HEK293 (cell line): ENCODE data around the gene CLEC14A.

Source experiments
- KLF9 ChIP-seq: fragments of 450-650 bp; formaldehyde crosslinking; IDR thresholded peaks from 2 replicates; pipeline ENCODE4 v1.5.1; 2016; ENCODE audit warnings: missing biosample characterization, missing genetic modification characterization, low read depth
- MYNN ChIP-seq: fragments of 450-650 bp; formaldehyde crosslinking; IDR thresholded peaks from 2 replicates; pipeline ENCODE4 v1.5.1; 2016; ENCODE audit warnings: missing biosample characterization, missing genetic modification characterization, borderline replicate concordance
- RBAK ChIP-seq: fragments of 450-650 bp; formaldehyde crosslinking; IDR thresholded peaks from 2 replicates; pipeline ENCODE4 v1.5.1; 2016; ENCODE audit warnings: missing biosample characterization, missing genetic modification characterization
- TCF7L2 ChIP-seq: IDR thresholded peaks from 2 replicates; pipeline ENCODE4 v1.6.1; 2011; ENCODE audit warnings: low read depth, mild to moderate bottlenecking, inconsistent platforms, low read length, moderate library complexity, borderline replicate concordance
- YY1 ChIP-seq: fragments of 450-650 bp; formaldehyde crosslinking; IDR thresholded peaks from 2 replicates; pipeline ENCODE4 v1.5.1; 2018; ENCODE audit warnings: missing biosample characterization, missing genetic modification characterization
- ZBTB21 ChIP-seq: fragments of 450-650 bp; formaldehyde crosslinking; IDR thresholded peaks from 2 replicates; pipeline ENCODE4 v1.5.1; 2017; ENCODE audit warnings: missing biosample characterization, missing genetic modification characterization
- ZBTB7A ChIP-seq: fragments of 450-650 bp; formaldehyde crosslinking; IDR thresholded peaks from 2 replicates; pipeline ENCODE4 v1.5.1; 2016; ENCODE audit warnings: low read depth, missing biosample characterization, missing genetic modification characterization
- ZFP3 ChIP-seq: fragments of 450-650 bp; formaldehyde crosslinking; IDR thresholded peaks from 2 replicates; pipeline ENCODE4 v1.5.1; 2016; ENCODE audit warnings: low read depth, missing biosample characterization, missing genetic modification characterization
- ZNF23 ChIP-seq: fragments of 450-650 bp; formaldehyde crosslinking; IDR thresholded peaks from 2 replicates; pipeline ENCODE4 v1.5.1; 2016; ENCODE audit warnings: missing biosample characterization, missing genetic modification characterization, borderline replicate concordance
- ZNF501 ChIP-seq: fragments of 450-650 bp; formaldehyde crosslinking; IDR thresholded peaks from 2 replicates; pipeline ENCODE4 v1.5.1; 2016; ENCODE audit warnings: missing biosample characterization, missing genetic modification characterization
- ZNF518A ChIP-seq: fragments of 450-650 bp; formaldehyde crosslinking; conservative IDR thresholded peaks from 2 replicates; pipeline ENCODE4 v1.5.1; 2016; ENCODE audit warnings: low read depth, missing biosample characterization, missing genetic modification characterization
- ZNF704 ChIP-seq: fragments of 450-650 bp; formaldehyde crosslinking; IDR thresholded peaks from 2 replicates; pipeline ENCODE4 v1.5.1; 2016; ENCODE audit warnings: missing biosample characterization, missing genetic modification characterization
- ZNF830 ChIP-seq: fragments of 450-650 bp; IDR thresholded peaks from 2 replicates; pipeline ENCODE4 v1.5.0; 2018; ENCODE audit warnings: missing biosample characterization, missing genetic modification characterization, low read depth, mild to moderate bottlenecking, moderate library complexity
- TF ChIP-seq, protein P1 (sequence below): fragments of 450-650 bp; formaldehyde crosslinking; IDR thresholded peaks from 2 replicates; pipeline ENCODE4 v1.5.1; 2016; ENCODE audit warnings: missing biosample characterization, missing genetic modification characterization

DNA sequence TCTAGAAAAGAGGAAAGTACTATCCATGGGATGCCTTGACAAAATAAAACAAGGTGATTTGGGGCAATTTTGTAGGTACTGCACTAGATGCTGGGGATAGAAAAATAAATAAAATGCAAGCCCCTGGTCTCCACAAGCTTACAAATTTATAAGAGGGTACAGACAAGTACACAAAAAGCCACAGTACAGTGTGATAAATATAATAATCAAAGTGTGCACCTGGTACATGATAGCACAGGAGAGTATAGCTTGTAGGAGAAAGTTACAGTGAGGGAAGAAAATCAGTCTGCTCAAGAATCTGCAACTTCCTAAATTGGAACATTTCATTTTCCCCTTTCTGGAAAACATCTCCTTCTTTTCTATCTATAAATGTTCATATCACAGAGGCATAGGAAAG, 51.2 kb downstream of the CLEC14A start:
- no peak for TF ChIP-seq ZNF704 (tag by site-specific recombination)
- TF ChIP-seq, protein P1, sequence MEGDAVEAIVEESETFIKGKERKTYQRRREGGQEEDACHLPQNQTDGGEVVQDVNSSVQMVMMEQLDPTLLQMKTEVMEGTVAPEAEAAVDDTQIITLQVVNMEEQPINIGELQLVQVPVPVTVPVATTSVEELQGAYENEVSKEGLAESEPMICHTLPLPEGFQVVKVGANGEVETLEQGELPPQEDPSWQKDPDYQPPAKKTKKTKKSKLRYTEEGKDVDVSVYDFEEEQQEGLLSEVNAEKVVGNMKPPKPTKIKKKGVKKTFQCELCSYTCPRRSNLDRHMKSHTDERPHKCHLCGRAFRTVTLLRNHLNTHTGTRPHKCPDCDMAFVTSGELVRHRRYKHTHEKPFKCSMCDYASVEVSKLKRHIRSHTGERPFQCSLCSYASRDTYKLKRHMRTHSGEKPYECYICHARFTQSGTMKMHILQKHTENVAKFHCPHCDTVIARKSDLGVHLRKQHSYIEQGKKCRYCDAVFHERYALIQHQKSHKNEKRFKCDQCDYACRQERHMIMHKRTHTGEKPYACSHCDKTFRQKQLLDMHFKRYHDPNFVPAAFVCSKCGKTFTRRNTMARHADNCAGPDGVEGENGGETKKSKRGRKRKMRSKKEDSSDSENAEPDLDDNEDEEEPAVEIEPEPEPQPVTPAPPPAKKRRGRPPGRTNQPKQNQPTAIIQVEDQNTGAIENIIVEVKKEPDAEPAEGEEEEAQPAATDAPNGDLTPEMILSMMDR, result no peak
- no peak for TF ChIP-seq ZNF830
- no peak for TF ChIP-seq ZNF23 (tag by site-specific recombination)
- TF ChIP-seq ZBTB7A (tag by site-specific recombination), result no peak
- TF ChIP-seq ZBTB21 (tag by site-specific recombination), result no peak
- TF ChIP-seq RBAK, result no peak
- no peak for TF ChIP-seq KLF9 (tag by site-specific recombination)
- TF ChIP-seq ZNF501 (tag by site-specific recombination), result no peak
- TF ChIP-seq ZNF518A (tag by site-specific recombination), result no peak
- no peak for TF ChIP-seq TCF7L2
- no peak for TF ChIP-seq YY1 (tag by site-specific recombination)
- no peak for TF ChIP-seq MYNN (tag by site-specific recombination)
- no peak for TF ChIP-seq ZFP3 (tag by site-specific recombination)
